K562 (cell line): Measurements from ENCODE around the gene ZMIZ1. TPM values are rescaled to one million over a fixed set of nuclear protein-coding genes. Genes with fewer than 3 reads are reported as not detected.
A peak's percentile ranks its signal among the peaks of the same experiment; 100 is the strongest.

ENCODE experiments used
- HIVEP1 ChIP-seq: fragments of 250-450 bp; sonication (Bioruptor Pico); IDR thresholded peaks from 2 replicates; pipeline ENCODE4 v1.4.0; 2020; ENCODE audit warnings: mild to moderate bottlenecking
- SRSF9 ChIP-seq: fragments of 200-400 bp; formaldehyde crosslinking; IDR thresholded peaks from 2 replicates; pipeline ENCODE4 v1.6.1; 2017; ENCODE audit warnings: low read depth, low read length, borderline replicate concordance
- STAT5B ChIP-seq: fragments of 250-450 bp; sonication (Bioruptor Pico); IDR thresholded peaks from 2 replicates; pipeline ENCODE4 v1.8.0; 2021; ENCODE audit warnings: mild to moderate bottlenecking, inconsistent platforms
- USF1 ChIP-seq: sonication (generic); formaldehyde crosslinking; IDR thresholded peaks from 2 replicates; pipeline ENCODE4 v1.9.0; 2022; ENCODE audit warnings: mild to moderate bottlenecking, missing genetic modification reagents
- ZNF124 ChIP-seq: sonication (generic); formaldehyde crosslinking; IDR thresholded peaks from 2 replicates; pipeline ENCODE4 v1.8.1; 2022; ENCODE audit warnings: missing genetic modification reagents
- ZNF318 ChIP-seq, 2 experiments: fragments of 450-650 bp; IDR thresholded peaks; 2 replicates each; pipeline ENCODE4 v1.6.1; 2016; ENCODE audit warnings: mild to moderate bottlenecking in 2 of 2, borderline replicate concordance in 1 of 2, low read depth in 1 of 2, moderate library complexity in 1 of 2
- ZNF41 ChIP-seq: fragments of 250-450 bp; sonication (Bioruptor Pico); conservative IDR thresholded peaks from 2 replicates; pipeline ENCODE4 v1.4.0; 2020; ENCODE audit warnings: mild to moderate bottlenecking
- ZNF639 ChIP-seq, 2 experiments: fragments of 200-800 bp in 1 of 2; sonication (Bioruptor generic) in 1 of 2; sonication (generic) in 1 of 2; formaldehyde crosslinking in 1 of 2; IDR thresholded peaks in 1 of 2; conservative IDR thresholded peaks in 1 of 2; 2 replicates each; pipeline versions ENCODE4 v1.5.0 to v1.6.1; 2016 to 2020; ENCODE audit warnings: missing compliant biosample characterization in 1 of 2, missing genetic modification characterization in 1 of 2, missing genetic modification reagents in 1 of 2
- polyA plus RNA-seq, 8 experiments: library from polyadenylated mRNA; depleted of rRNA in 4 of 8; stranded (reverse) in 5 of 8; unstranded in 3 of 8; fragments of >200 nt; fragmentation: Nextera tagmentation in 2 of 8; fragmentation: Illumina TruSeq in 1 of 8; extraction: Ambion mirVana in 2 of 8; extraction: Trizol in 1 of 8; gene quantifications; 2 replicates each; pipeline versions ENCODE4 v1.2.1 to v1.2.3, GENCODE V29; 2011 to 2014; ENCODE audit warnings: inconsistent platforms in 1 of 8, missing spikeins in 1 of 8
- total RNA-seq, 7 experiments: library from RNA; depleted of rRNA in 6 of 7; stranded (reverse); fragments of >200 nt in 6 of 7; fragmentation: Illumina TruSeq in 2 of 7; extraction: Trizol in 2 of 7; gene quantifications; 2 replicates each; pipeline versions ENCODE4 v1.2.1 to v1.2.3, GENCODE V29; 2011 to 2021; ENCODE audit warnings: low replicate concordance in 1 of 7
- TF ChIP-seq, protein P1 (sequence below): sonication (generic); formaldehyde crosslinking; IDR thresholded peaks from 2 replicates; pipeline ENCODE4 v1.8.1; 2023; ENCODE audit warnings: mild to moderate bottlenecking, missing genetic modification reagents
- TF ChIP-seq, protein P2 (sequence below): fragments of 250-450 bp; sonication (Bioruptor Pico); IDR thresholded peaks from 2 replicates; pipeline ENCODE4 v1.8.0; 2021; ENCODE audit warnings: moderate library complexity, mild to moderate bottlenecking, inconsistent platforms

ZMIZ1 gene
- total and polyA plus RNA-seq, 9 of the 15 experiments (the other 6 are each of a cell fraction or from before 2014, with no cell fraction given): 1.0 to 37.3 (median 4.3) TPM

GRCh38 chr10:79270466-79271246 is 201.9 kb downstream of the ZMIZ1 start (continued):
- 0 out of 2 replicates have a peak, but pooled peaks have one; percentile 13 for TF ChIP-seq ZNF41 (CRISPR knock-in tag)
- TF ChIP-seq, protein P1, sequence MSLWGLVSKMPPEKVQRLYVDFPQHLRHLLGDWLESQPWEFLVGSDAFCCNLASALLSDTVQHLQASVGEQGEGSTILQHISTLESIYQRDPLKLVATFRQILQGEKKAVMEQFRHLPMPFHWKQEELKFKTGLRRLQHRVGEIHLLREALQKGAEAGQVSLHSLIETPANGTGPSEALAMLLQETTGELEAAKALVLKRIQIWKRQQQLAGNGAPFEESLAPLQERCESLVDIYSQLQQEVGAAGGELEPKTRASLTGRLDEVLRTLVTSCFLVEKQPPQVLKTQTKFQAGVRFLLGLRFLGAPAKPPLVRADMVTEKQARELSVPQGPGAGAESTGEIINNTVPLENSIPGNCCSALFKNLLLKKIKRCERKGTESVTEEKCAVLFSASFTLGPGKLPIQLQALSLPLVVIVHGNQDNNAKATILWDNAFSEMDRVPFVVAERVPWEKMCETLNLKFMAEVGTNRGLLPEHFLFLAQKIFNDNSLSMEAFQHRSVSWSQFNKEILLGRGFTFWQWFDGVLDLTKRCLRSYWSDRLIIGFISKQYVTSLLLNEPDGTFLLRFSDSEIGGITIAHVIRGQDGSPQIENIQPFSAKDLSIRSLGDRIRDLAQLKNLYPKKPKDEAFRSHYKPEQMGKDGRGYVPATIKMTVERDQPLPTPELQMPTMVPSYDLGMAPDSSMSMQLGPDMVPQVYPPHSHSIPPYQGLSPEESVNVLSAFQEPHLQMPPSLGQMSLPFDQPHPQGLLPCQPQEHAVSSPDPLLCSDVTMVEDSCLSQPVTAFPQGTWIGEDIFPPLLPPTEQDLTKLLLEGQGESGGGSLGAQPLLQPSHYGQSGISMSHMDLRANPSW (CRISPR knock-in tag): no peak
- no peak for TF ChIP-seq SRSF9
- no peak for TF ChIP-seq ZNF318 (IDR thresholded peaks at IDR 0.05; ENCODE audit: borderline replicate concordance in 1 of 2, low read depth in 1 of 2)
- TF ChIP-seq, protein P2, sequence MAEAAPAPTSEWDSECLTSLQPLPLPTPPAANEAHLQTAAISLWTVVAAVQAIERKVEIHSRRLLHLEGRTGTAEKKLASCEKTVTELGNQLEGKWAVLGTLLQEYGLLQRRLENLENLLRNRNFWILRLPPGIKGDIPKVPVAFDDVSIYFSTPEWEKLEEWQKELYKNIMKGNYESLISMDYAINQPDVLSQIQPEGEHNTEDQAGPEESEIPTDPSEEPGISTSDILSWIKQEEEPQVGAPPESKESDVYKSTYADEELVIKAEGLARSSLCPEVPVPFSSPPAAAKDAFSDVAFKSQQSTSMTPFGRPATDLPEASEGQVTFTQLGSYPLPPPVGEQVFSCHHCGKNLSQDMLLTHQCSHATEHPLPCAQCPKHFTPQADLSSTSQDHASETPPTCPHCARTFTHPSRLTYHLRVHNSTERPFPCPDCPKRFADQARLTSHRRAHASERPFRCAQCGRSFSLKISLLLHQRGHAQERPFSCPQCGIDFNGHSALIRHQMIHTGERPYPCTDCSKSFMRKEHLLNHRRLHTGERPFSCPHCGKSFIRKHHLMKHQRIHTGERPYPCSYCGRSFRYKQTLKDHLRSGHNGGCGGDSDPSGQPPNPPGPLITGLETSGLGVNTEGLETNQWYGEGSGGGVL (CRISPR knock-in tag): no peak
- no peak for TF ChIP-seq STAT5B (CRISPR knock-in tag)
- no peak for TF ChIP-seq HIVEP1 (CRISPR knock-in tag)
- peak in 1 of 2 experiments; percentile 83; a peak in 2 of 4 replicates for TF ChIP-seq ZNF639 (CRISPR knock-in tag; conservative IDR thresholded peaks at IDR 0.05 in 1 of 2, IDR thresholded peaks at IDR 0.05 in 1 of 2)
- TF ChIP-seq USF1: no peak
- no peak for TF ChIP-seq ZNF124 (CRISPR knock-in tag)
